GM21717 (cell line): ENCODE data around the gene IL13.

Experiments used
- ATAC-seq: cut with Tn5 transposase; IDR thresholded peaks from one replicate; pipeline ENCODE4 v1.9.1; 2021; ENCODE audit warnings: mild to moderate bottlenecking, moderate library complexity; ENCODE audit not compliant: unreplicated experiment

The IL13 gene

GRCh38 chr5:132669966-132670882 lies 12.3 kb downstream of the IL13 start:
- ATAC-seq: no peak

- no peak for ATAC-seq
These were observed 13.0 kb downstream of the IL13 start for GRCh38 chr5:132671000-132671399.

GRCh38 chr5:132673488-132673887 lies 15.5 kb downstream of the IL13 start:
- ATAC-seq: no peak

GRCh38 chr5:132673939-132674630 lies 16.1 kb downstream of the IL13 start, which contains the start of gene IL4:
Gene IL4, plus strand, starts transcription at chr5:132673989. Its CDS starts 62 bp downstream, at chr5:132674051.
- no peak for ATAC-seq

GRCh38 chr5:132674671-132675506 lies 16.9 kb downstream of the IL13 start:
- peak; percentile 77 for ATAC-seq

GRCh38 chr5:132675936-132676689 lies 18.1 kb downstream of the IL13 start:
- ATAC-seq: no peak

GRCh38 chr5:132677191-132677590 lies 19.2 kb downstream of the IL13 start:
- no peak for ATAC-seq

- no peak for ATAC-seq
These were observed 19.9 kb downstream of the IL13 start for GRCh38 chr5:132677682-132678400.

- ATAC-seq: no peak
These were observed 20.8 kb downstream of the IL13 start for GRCh38 chr5:132678735-132679134.

- ATAC-seq: no peak
These were observed 21.2 kb downstream of the IL13 start for GRCh38 chr5:132679166-132679565.

GRCh38 chr5:132679717-132680380 lies 21.9 kb downstream of the IL13 start:
- ATAC-seq: no peak

GRCh38 chr5:132680780-132681475 lies 23.0 kb downstream of the IL13 start:
- no peak for ATAC-seq

GRCh38 chr5:132681476-132681831 lies 23.5 kb downstream of the IL13 start:
- ATAC-seq: no peak

GRCh38 chr5:132681983-132682382 lies 24.0 kb downstream of the IL13 start:
- ATAC-seq: no peak

GRCh38 chr5:132684491-132684890 lies 26.5 kb downstream of the IL13 start:
- ATAC-seq: no peak

- no peak for ATAC-seq
These were observed 27.1 kb downstream of the IL13 start for GRCh38 chr5:132684922-132685720.

GRCh38 chr5:132686193-132686592 lies 28.2 kb downstream of the IL13 start:
- no peak for ATAC-seq

- ATAC-seq: no peak
These were observed 30.0 kb downstream of the IL13 start for GRCh38 chr5:132687995-132688394.
